Effector CD4-positive, alpha-beta T cell (primary cell): ENCODE data around the gene GJD4.
A peak's percentile ranks its signal among the peaks of the same experiment; 100 is the strongest.

Experiments
- DNase-seq: peaks from one replicate; pipeline ENCODE4 v3.0.0-alpha.2; 2020

The GJD4 gene

DNA sequence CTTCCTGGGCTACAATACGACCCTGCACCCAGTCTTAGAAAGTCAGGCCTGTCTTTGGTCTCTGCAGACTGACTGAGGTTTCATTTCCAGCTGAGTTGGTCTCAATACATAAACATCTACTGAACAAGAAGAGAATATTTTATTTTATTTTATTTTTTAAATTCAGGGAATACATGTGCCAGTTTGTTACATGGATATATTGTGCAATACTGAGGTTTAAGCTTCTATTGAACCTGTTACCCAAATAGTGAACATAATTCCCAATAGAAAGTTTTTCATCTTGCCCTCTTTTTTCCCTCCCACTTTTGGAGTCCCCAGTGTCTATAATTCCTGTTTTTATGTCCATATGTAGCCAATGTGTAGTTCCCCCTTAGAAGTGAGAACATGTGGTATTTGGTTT, 26.3 kb downstream of the GJD4 start:
- DNase-seq: no peak

- no peak for DNase-seq
Observed at GRCh38 chr10:35632027-35632426, 26.9 kb downstream of the GJD4 start.

DNA sequence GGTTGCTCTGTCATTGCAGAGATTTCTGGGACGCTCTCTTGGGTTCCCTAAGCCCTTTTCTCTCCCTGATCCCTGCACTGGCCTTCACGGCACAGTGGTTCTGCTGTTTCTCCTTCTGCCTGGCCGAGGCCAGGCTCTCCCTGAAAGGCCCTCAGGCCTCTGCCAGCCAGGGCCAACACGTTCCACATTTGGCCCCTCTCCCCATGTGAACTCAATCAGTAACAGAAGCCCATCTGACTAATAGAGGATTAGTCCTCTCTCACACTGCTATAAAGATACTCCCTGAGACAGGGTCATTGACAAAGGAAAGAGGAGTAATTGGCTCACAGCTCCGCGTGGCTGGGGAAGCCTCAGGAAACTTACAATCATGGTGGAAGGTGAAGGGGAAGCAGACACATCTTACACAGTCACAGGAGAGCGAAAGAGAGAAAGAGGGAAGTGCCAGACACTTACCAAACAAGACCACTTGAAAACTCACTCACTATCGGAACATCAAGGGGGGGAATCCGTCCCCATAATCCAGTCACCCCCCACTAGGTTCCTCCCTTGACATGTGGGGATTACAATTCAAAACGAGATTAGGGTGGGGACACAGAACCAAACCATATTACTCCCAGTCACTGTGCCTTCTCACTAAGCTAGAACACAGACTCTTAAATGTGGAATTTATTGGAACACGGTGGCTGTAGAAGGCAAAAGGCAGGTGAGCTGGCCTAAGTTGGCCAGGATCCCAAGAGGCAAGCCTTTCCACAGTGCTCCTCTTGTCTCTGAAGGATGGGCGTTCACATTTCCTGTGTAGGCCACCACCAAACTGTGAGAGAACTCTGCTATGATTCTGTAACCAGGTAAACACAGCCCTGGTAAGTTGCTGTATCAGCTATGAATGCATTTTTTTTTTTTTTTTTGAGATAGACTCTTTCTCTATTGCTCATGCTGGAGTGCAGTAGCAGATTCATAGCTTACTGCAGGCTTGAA, 28.2 kb downstream of the GJD4 start:
- no peak for DNase-seq

GRCh38 chr10:35635576-35635975, 30.4 kb downstream of the GJD4 start:
- peak; percentile 9 for DNase-seq

DNA sequence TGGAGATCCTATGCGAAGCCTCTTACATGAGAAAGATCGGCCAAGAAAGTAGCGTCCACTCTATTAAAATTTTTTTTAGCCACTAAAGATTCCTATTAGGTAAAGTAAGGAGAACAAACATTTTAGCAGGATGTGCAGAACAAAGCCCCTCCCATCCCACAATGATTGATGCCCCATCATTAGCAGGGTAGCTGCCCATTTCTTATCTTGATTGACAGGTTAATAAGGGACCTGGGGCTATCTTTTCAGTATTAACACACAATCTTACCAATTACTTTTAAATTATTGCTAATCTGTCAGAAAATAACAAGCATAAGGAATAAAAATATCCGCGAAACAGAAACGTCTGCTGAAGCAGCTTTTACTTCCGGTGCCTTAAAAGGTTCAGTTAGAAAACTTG, 31.8 kb downstream of the GJD4 start:
- DNase-seq: no peak

GRCh38 chr10:35637462-35637861, 32.3 kb downstream of the GJD4 start:
- DNase-seq: no peak

DNA sequence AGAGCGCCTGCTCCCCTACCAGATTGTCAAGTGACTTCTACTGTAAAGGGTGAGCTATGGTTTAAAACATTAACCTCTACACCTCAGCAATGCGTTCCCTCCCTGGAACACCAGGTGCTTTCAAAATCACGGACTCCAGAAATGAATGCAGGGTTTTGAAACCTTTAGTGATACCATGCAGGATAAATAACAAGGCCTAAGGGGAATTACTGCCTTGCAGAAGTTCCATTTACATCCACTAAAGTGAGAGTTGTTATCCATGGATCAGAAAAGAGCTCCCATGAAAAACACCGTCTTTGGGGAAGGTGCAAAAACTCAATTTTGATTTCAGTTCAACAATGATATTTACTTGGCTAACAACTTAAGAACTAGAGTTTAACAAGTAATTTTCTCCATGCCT, 33.0 kb downstream of the GJD4 start:
- no peak for DNase-seq

GRCh38 chr10:35639021-35639727, 34.0 kb downstream of the GJD4 start:
- no peak for DNase-seq

- no peak for DNase-seq
Observed at GRCh38 chr10:35639728-35640401, 34.7 kb downstream of the GJD4 start.

DNA sequence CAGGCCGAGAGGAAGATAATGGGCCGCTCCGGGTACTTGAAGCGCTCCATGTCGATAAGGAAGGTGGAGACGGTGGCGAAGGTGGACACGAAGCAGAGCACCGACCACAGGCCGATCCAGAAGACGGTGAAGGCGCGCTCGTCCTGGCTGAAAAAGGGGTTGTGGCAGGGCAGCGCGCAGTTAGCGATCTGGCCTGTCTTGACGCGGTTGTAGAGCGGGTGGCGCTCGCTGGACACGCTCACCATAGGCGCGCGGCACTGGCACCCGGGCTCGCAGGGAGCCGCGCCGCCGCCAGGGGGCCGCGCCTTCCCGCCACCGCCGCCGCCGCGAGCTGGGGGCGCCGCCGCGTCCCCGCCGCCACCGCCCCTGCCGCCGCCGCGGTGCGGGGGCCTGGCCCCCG, 35.3 kb downstream of the GJD4 start:
- no peak for DNase-seq

DNA sequence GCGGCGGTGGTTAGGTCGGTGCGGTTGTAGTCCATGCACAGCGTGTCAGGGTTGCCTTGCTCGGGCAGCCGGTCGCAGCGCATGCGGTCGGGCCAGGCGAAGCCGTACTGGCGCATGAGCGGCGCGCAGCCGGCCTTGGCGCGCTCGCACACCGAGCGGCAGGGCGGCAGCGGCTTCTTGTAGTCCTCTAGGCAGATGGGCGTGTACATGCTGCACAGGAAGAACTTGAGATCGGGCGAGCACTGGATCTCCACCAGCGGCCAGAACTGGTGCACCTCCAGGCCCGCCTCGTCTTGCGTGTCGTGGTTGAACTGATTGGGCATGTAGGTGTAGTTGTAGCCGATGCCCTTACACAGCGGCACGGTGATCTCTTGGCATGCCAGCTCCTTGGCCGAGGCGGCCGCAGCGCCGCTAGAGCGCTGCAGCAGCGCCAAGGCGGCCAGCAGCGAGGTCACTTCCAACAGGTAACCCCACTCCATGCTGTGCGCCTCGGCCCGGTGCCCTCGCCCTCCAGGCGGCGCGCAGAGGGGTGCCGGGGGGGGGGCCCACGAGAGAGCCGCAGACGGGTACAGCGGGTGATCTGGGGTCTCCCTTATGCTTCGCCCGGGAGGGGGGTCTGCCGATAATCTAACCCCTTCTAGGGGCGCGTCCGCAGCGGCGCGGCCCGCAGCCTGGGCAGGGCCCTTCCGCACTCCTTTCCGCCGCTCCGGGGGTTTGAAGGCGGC, 36.0 kb downstream of the GJD4 start:
- peak; percentile 8 for DNase-seq

- no peak for DNase-seq
Observed at GRCh38 chr10:35641676-35642034, 36.5 kb downstream of the GJD4 start.

DNA sequence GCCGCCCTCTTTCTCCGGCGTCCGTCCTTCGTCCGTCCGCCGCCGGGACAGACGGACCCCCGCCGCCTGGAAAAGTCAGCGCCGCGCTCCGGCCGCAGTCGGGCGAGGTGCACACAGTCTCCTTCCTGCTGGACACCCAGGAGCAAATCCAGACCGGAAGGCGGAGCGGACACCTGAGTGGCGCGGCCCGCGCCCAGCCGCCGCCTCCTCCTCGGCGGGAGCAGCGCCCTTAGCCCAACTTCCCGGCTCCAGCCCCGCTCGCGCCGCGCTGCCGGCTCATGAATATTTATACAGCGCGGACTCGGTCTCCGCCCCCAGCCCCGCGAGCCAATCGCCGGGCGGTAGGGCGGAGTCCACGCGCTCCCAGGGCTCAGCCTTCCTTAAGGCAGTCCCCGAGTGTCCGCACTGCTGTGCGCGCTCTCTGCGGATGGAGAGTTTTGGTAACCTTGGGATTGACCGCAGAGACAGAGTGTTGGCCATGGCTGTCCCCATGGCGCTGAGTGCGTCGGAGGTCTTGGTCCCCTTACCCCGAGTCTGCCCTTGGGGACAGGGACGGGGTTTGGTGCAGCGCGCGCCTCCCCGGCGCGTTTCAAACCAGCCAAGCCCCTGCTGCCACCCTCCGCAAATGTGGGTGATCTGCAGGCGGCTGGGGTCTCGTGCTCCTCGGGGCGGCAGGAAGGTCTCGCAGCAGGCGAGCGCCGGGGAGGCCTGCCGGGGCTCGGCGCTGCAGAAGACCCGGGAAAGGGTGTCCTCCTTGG, 37.1 kb downstream of the GJD4 start, which contains the start of gene FZD8:
TSS of gene FZD8 (minus strand) at position 262 of the 758 bp plus-strand sequence. CDS start 867 bp downstream, outside the sequence.
- DNase-seq: peak; percentile 49

GRCh38 chr10:35642793-35643114, 37.6 kb downstream of the GJD4 start:
- no peak for DNase-seq

DNA sequence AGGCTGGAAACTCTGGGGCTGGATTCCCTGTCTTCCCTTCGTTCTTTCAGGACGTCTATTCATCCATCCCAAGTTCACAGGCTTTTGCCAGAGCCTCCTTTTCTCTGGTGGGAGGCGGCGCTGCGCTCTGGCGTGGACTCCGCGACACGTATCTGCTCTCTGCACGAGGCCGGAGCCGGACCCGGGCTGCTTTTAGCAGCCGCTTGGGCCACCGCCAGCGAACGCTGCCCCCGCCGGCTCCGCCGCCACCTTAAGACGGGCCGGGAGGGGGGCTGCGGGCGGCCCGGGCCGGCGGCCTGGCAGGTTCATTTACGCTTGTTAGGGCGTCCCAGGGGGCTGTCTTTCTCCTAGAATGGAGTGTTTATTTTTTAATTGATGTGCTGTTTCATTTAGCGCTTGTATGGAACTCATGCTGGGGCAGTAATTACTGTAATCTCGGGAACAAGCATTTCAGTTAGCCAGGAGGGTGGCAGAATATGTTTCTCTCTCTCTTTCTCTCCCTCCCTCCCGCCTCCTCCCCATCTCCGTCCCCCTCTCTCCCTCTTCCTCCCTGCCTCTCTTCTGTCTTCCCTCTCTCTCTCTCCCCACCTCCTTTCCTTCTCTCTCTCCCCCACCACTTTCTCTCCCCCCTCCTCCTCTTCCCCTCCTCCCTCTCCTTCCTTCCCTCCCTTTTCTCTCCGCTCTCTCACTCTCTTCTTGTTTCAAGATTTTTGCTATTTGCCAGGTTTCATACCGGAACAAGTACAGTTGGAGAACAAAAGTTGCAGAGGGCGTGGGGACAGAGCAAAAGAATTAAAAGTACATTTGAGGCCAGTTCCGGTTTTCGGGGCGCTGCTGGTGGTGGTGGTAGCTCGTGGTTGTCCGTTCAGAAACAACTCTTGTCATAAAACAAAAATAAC, 38.3 kb downstream of the GJD4 start:
- DNase-seq: no peak

- no peak for DNase-seq
Observed at GRCh38 chr10:35644050-35644950, 39.2 kb downstream of the GJD4 start.

GRCh38 chr10:35650894-35651293, 45.8 kb downstream of the GJD4 start:
- DNase-seq: no peak

GRCh38 chr10:35652824-35653223, 47.7 kb downstream of the GJD4 start:
- DNase-seq: no peak

- no peak for DNase-seq
Observed at GRCh38 chr10:35657621-35658020, 52.5 kb downstream of the GJD4 start.
